ENCODE results near the gene SEBOX.

The SEBOX gene

DNA sequence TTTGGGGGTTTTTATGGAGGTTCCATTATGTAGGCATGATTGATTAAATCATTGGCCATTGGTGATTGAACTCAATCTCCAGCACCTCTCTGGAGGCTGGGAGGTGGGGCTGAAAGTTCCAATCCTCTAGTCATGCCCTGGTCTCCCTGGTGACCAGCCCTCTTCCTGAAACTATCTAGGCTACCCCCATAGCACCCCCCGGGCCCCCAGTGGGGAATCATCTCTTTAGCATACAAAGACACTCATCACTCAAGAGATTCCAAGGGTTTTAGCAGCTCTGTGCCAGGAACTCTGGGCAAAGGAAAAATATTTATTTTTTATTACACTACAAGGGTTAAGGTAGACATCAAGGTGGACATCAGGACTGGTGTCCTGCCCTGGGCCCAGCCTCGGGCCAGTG lies 30.4 kb upstream of the SEBOX start:
- Histone ChIP-seq H3K36me3 (replicated peaks; ENCODE audit: insufficient read depth, low read length) (no peaks in the 10 kb centered on the region), H3K4me1 (ENCODE audit: low read length) (no peaks in the 10 kb centered on the region), H2AFZ (ENCODE audit: low read length) (no peak overlapping the region), H3K27ac (ENCODE audit: low read length) (no peak overlapping the region), H3K4me2 (ENCODE audit: low read depth, low read length) (no peak overlapping the region), H3K27me3 (replicated peaks; ENCODE audit: insufficient read depth, low read length) (no peaks in the 10 kb centered on the region), H3F3A (ENCODE audit: insufficient read depth, low read length) (no peaks in the 10 kb centered on the region), H3K9me2 (replicated peaks; ENCODE audit: insufficient read depth, low read length) (no peaks in the 10 kb centered on the region), H3K9ac (ENCODE audit: low read length) (no peak overlapping the region), H4K20me1 (ENCODE audit: insufficient read depth, low read length) (no peaks in the 10 kb centered on the region), H3K9me3 (replicated peaks; ENCODE audit: insufficient read depth, low read length) (no peaks in the 10 kb centered on the region), H3K79me2 (ENCODE audit: low read length) (no peaks in the 10 kb centered on the region), H3K4me3 (ENCODE audit: low read length) (no peak overlapping the region)
- DNase-seq: no peak
- TF ChIP-seq, protein P1, sequence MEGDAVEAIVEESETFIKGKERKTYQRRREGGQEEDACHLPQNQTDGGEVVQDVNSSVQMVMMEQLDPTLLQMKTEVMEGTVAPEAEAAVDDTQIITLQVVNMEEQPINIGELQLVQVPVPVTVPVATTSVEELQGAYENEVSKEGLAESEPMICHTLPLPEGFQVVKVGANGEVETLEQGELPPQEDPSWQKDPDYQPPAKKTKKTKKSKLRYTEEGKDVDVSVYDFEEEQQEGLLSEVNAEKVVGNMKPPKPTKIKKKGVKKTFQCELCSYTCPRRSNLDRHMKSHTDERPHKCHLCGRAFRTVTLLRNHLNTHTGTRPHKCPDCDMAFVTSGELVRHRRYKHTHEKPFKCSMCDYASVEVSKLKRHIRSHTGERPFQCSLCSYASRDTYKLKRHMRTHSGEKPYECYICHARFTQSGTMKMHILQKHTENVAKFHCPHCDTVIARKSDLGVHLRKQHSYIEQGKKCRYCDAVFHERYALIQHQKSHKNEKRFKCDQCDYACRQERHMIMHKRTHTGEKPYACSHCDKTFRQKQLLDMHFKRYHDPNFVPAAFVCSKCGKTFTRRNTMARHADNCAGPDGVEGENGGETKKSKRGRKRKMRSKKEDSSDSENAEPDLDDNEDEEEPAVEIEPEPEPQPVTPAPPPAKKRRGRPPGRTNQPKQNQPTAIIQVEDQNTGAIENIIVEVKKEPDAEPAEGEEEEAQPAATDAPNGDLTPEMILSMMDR (IDR thresholded peaks at IDR 0.05; ENCODE audit: low read length): no peak
- TF ChIP-seq EZH2phosphoT487 (IDR thresholded peaks at IDR 0.05; ENCODE audit: low read length): no peak
- no peak for TF ChIP-seq EZH2 (optimal IDR thresholded peaks at IDR 0.05; ENCODE audit: low read depth, low read length)

DNA sequence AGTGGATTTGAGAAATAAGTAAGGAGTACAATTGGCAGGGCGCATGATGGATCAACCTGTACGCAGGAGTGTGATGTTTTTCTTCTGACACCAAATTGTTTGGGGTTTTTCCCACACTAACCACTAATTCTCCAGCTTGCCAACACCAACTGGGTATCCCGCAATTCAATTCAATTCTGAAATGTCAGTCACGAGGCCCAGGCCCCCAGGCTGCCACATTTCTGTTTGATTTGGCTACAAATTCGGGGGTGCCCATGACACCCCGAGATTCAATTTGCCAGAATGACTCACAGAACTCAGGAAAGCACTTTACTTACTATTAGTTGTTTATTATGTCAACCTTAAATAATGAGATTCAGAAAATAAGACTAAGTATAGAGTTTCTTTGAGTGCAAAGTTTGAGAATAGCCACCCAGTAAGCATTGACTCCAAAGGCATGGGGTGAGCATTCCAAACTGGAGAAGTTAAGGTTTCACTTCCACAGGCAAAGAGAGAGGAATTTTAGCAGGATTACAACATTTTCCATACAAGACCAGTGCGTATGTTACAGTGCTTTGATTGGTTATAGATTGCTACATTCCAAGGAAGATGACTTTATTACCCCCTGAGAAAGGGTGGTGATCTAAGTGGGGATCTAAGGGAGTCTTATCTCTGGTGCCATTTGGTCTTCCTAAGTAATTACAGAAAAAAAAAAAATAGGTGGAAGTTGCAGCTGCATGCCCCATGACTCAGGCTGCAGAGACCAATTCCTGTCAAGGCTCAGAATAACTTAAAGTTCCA lies 29.5 kb upstream of the SEBOX start:
- Histone ChIP-seq H3K79me2 (ENCODE audit: low read length) (no peaks in the 10 kb centered on the region), H3F3A (ENCODE audit: insufficient read depth, low read length) (no peaks in the 10 kb centered on the region), H3K27ac (ENCODE audit: low read length) (no peak overlapping the region), H3K9ac (ENCODE audit: low read length) (no peak overlapping the region), H4K20me1 (ENCODE audit: insufficient read depth, low read length) (no peaks in the 10 kb centered on the region), H3K9me2 (replicated peaks; ENCODE audit: insufficient read depth, low read length) (no peaks in the 10 kb centered on the region), H3K4me3 (ENCODE audit: low read length) (no peak overlapping the region), H3K4me1 (ENCODE audit: low read length) (no peaks in the 10 kb centered on the region), H2AFZ (ENCODE audit: low read length) (no peak overlapping the region), H3K4me2 (ENCODE audit: low read depth, low read length) (no peak overlapping the region), H3K36me3 (replicated peaks; ENCODE audit: insufficient read depth, low read length) (no peaks in the 10 kb centered on the region), H3K9me3 (replicated peaks; ENCODE audit: insufficient read depth, low read length) (no peaks in the 10 kb centered on the region), H3K27me3 (replicated peaks; ENCODE audit: insufficient read depth, low read length) (no peaks in the 10 kb centered on the region)
- DNase-seq: no peak
- TF ChIP-seq, protein P1 (IDR thresholded peaks at IDR 0.05; ENCODE audit: low read length): no peak
- TF ChIP-seq EZH2 (optimal IDR thresholded peaks at IDR 0.05; ENCODE audit: low read depth, low read length) (no peak), EZH2phosphoT487 (IDR thresholded peaks at IDR 0.05; ENCODE audit: low read length) (no peak)

DNA sequence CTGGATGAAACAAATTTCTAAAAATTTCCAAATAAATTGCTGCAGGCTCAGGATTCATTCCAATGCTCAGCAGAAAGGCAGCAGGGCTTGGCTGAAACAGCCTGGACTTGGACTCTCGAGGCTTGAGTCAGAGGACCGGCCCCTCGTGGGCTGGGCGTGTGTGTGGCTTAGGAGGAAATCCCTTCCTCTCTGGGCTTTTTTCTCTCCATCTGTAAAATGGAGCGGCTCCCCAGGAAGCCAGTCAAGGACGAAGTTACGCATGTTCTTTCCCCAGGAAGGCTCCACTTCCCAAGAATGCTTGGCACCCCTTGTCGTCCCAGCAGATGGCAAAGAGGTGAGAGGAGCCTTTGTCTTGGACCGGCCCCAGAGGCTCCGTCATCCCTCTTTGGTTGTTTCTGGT lies 27.5 kb upstream of the SEBOX start:
- H3K4me3 ChIP-seq (ENCODE audit: low read length): no peak overlapping the region

More for the DNA sequence above, 27.5 kb upstream of the SEBOX start:
- H3F3A ChIP-seq (ENCODE audit: insufficient read depth, low read length): no peaks in the 10 kb centered on the region
- no peaks in the 10 kb centered on the region for H4K20me1 ChIP-seq (ENCODE audit: insufficient read depth, low read length)
- H3K4me2 ChIP-seq (ENCODE audit: low read depth, low read length): no peak overlapping the region
- H3K27me3 ChIP-seq (replicated peaks; ENCODE audit: insufficient read depth, low read length): no peaks in the 10 kb centered on the region
- no peaks in the 10 kb centered on the region for H3K36me3 ChIP-seq (replicated peaks; ENCODE audit: insufficient read depth, low read length)
- TF ChIP-seq EZH2phosphoT487 (IDR thresholded peaks at IDR 0.05; ENCODE audit: low read length): no peak
- TF ChIP-seq, protein P1 (IDR thresholded peaks at IDR 0.05; ENCODE audit: low read length): no peak
- TF ChIP-seq EZH2 (optimal IDR thresholded peaks at IDR 0.05; ENCODE audit: low read depth, low read length): no peak
- H3K79me2 ChIP-seq (ENCODE audit: low read length): no peaks in the 10 kb centered on the region
- no peak overlapping the region for H3K27ac ChIP-seq (ENCODE audit: low read length)
- no peaks in the 10 kb centered on the region for H3K9me3 ChIP-seq (replicated peaks; ENCODE audit: insufficient read depth, low read length)
- no peaks in the 10 kb centered on the region for H3K9me2 ChIP-seq (replicated peaks; ENCODE audit: insufficient read depth, low read length)
- H3K4me1 ChIP-seq (ENCODE audit: low read length): no peaks in the 10 kb centered on the region
- no peak overlapping the region for H2AFZ ChIP-seq (ENCODE audit: low read length)
- DNase-seq: no peak
- no peak overlapping the region for H3K9ac ChIP-seq (ENCODE audit: low read length)
